Thyroid gland (tissue), 4 donors: ENCODE measurements around the gene WNK2. TPM values are rescaled to one million over a fixed set of nuclear protein-coding genes. Genes with fewer than 3 reads are reported as not detected.

Experiments used
- DNase-seq, 2 donors: peaks; one replicate each; pipeline ENCODE4 v3.0.0-alpha.2; 2019
- H3K27ac ChIP-seq, 3 donors: fragments of 200-600 bp; sonication (generic); 1 replicate in 2 of 3; 2 replicates in 1 of 3; pipeline ENCODE4 v1.5.1; 2016 to 2019; ENCODE audit warnings: mild to moderate bottlenecking in 1 of 3, moderate library complexity in 1 of 3
- H3K27me3 ChIP-seq: fragments of 200-600 bp; sonication (generic); one replicate; pipeline ENCODE4 v1.5.1; 2019
- H3K36me3 ChIP-seq, 2 donors: fragments of 200-600 bp; sonication (generic); one replicate each; pipeline ENCODE4 v1.5.1; 2016 to 2019
- H3K4me1 ChIP-seq, 2 donors: fragments of 200-600 bp; sonication (generic); one replicate each; pipeline ENCODE4 v1.5.1; 2017 to 2019
- H3K4me3 ChIP-seq, 3 donors: fragments of 200-600 bp; sonication (generic); replicated peaks in 1 of 3; 1 replicate in 2 of 3; 2 replicates in 1 of 3; pipeline ENCODE4 v1.5.1; 2016; ENCODE audit warnings: mild to moderate bottlenecking in 1 of 3
- H3K9me3 ChIP-seq: fragments of 200-600 bp; sonication (generic); one replicate; pipeline ENCODE4 v1.5.1; 2017
- POLR2A ChIP-seq, 2 donors: fragments of 450-650 bp; IDR thresholded peaks; one replicate each; pipeline ENCODE4 v1.6.1; 2017; ENCODE audit warnings: antibody characterized with exemption in 2 of 2, mild to moderate bottlenecking in 2 of 2, moderate library complexity in 1 of 2
- WGBS, 2 donors: methylation state at CpG; one replicate each; pipeline ENCODE4 v1.1.5; 2017; 5-methylcytosine and 5-hydroxymethylcytosine counted together
- intact Hi-C: fragments of 100-400 bp; cut with DNase I; formaldehyde crosslinking; loops from one replicate; pipeline ENCODE4 v1.15.1; 2023
- total RNA-seq, 4 donors: library from RNA; depleted of rRNA; stranded (reverse); fragments of >200 nt; gene quantifications; one replicate each; pipeline ENCODE4 v1.2.3, GENCODE V29; 2016
- TF ChIP-seq, protein P1 (sequence below), 6 experiments: fragments of 200-600 bp in 3 of 6; fragments of 450-650 bp in 3 of 6; sonication (generic) in 3 of 6; IDR thresholded peaks; one replicate each; pipeline ENCODE4 v1.5.1; 2016 to 2019; ENCODE audit warnings: antibody characterized with exemption in 6 of 6, mild to moderate bottlenecking in 2 of 6, inconsistent platforms in 1 of 6, moderate library complexity in 1 of 6

Gene WNK2
- total RNA-seq, 4 donors from 2014 or later = 0.94 to 8.5 (median 8.1) TPM

- TF ChIP-seq, protein P1, sequence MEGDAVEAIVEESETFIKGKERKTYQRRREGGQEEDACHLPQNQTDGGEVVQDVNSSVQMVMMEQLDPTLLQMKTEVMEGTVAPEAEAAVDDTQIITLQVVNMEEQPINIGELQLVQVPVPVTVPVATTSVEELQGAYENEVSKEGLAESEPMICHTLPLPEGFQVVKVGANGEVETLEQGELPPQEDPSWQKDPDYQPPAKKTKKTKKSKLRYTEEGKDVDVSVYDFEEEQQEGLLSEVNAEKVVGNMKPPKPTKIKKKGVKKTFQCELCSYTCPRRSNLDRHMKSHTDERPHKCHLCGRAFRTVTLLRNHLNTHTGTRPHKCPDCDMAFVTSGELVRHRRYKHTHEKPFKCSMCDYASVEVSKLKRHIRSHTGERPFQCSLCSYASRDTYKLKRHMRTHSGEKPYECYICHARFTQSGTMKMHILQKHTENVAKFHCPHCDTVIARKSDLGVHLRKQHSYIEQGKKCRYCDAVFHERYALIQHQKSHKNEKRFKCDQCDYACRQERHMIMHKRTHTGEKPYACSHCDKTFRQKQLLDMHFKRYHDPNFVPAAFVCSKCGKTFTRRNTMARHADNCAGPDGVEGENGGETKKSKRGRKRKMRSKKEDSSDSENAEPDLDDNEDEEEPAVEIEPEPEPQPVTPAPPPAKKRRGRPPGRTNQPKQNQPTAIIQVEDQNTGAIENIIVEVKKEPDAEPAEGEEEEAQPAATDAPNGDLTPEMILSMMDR (IDR thresholded peaks at IDR 0.05) = no peak
- no peak for TF ChIP-seq POLR2A (IDR thresholded peaks at IDR 0.05)
- Histone ChIP-seq H3K27me3 (no peaks in the 10 kb centered on the region), H3K27ac (no peak overlapping the region), H3K4me3 (no peak overlapping the region), H3K4me1 (no peaks in the 10 kb centered on the region), H3K9me3 (no peaks in the 10 kb centered on the region), H3K36me3 (no peaks in the 10 kb centered on the region)
- DNase-seq = no peak
- intact Hi-C loops = no loop called here
- 88 to 98% methylated on average over 5 to 6 of the region's 6 CpGs for WGBS, 2 donors
These were observed 34.2 kb downstream of the WNK2 start for GRCh38 chr9:93218161-93218560.

DNA sequence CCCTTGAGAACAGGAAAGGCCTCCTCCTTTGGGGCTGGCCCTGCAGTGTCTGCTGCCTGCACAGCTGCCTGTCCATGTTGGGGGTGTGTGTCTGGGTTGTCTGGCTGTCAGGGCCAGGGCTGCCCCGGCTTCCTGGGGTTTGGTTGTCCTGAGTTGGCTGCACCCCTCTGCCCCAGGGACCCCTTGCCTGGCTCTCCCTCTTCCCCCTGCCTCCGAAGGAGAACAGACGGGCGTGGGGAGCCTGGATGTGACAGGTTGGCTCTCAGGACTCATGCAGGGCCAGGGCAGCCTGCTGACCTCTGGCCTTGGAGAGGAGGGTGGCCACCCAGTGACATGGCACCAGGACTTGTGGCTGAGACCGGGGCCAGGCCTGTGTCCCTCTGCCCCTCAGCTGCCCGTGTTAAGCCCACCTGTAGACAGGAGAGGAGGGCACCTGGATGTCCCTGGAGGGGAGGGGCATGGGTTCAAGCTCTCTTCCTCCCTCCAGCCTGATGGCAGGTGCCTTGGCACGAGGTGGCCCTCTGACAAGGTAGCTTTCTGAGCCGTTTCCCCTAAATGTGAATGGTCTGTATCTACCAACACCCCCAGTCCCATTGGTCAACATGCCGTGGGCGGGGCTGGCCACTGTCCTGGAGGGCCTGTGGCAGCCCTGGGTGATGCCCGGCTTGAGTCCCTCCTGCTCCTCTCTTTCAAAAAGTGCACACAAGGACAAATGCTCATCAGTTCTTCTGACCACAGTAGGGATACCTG is 34.9 kb downstream of the WNK2 start:
- intact Hi-C loops = no loop called here
- Histone ChIP-seq H3K4me1 (peaks cover 0 to 3% of the 10 kb centered on the region in 2 donors), H3K36me3 (no peaks in the 10 kb centered on the region), H3K27ac (no peak overlapping the region), H3K27me3 (no peaks in the 10 kb centered on the region), H3K9me3 (no peaks in the 10 kb centered on the region), H3K4me3 (no peak overlapping the region)
- WGBS, 2 donors = 92 to 97% methylated on average over 2 to 11 of the region's 11 CpGs
- TF ChIP-seq, protein P1 (IDR thresholded peaks at IDR 0.05) = no peak
- no peak for TF ChIP-seq POLR2A (IDR thresholded peaks at IDR 0.05)
- no peak for DNase-seq

DNA sequence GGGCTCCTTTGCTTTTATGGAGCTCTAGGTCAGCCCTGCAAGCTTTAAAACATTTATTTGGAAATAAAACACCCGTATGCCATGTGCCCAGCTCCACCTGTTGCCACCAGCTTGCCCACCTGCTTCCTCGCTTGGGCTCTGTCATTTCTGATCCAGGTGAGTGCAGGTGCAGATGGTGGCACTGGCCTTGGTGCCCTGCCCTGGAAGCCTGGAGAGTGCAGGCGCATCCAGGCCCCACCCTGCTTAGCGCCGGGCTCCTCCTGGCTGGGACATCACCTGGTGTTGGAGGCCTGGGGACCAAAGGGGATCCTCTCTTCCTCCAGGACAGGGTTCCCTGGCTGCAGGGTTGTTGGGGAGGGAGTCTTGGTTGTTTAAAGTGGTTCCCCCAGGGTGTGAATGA is 35.8 kb downstream of the WNK2 start:
- intact Hi-C loops = no loop called here
- H3K4me1 ChIP-seq = peaks cover 0 to 3% of the 10 kb centered on the region in 2 donors
- DNase-seq = no peak
- no peaks in the 10 kb centered on the region for H3K36me3 ChIP-seq
- H3K9me3 ChIP-seq = no peaks in the 10 kb centered on the region
- no peaks in the 10 kb centered on the region for H3K27me3 ChIP-seq
- no peak overlapping the region for H3K27ac ChIP-seq
- no peak overlapping the region for H3K4me3 ChIP-seq
- 93 to 97% methylated on average over 5 of the region's 5 CpGs for WGBS, 2 donors
- TF ChIP-seq, protein P1 (IDR thresholded peaks at IDR 0.05) = no peak
- no peak for TF ChIP-seq POLR2A (IDR thresholded peaks at IDR 0.05)

DNA sequence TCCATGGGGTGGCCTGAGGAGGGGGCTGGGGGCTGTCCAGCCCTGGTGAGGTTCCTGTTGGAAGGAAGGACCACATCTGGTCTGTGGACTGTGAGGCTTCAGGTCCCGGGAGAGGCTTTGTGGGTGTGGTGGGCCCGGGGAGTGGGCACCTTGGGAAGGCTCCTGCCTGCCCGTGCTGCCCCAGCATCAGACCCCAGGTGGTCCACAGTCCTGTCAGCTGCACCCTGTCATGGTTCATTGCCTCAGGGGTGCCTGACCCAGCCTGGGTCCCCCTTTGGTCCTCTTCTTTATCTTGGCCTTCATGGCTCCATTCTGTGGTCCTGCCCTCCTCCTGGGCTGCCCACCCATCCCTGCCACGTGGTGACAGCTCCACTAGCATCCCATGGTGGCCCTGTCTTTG is 36.7 kb downstream of the WNK2 start:
- Histone ChIP-seq H3K9me3 (no peaks in the 10 kb centered on the region), H3K36me3 (no peaks in the 10 kb centered on the region), H3K27ac (no peak overlapping the region), H3K4me1 (peaks cover 0 to 3% of the 10 kb centered on the region in 2 donors), H3K27me3 (no peaks in the 10 kb centered on the region), H3K4me3 (no peak overlapping the region)
- DNase-seq = no peak
- 79 to 88% methylated on average over 2 to 4 of the region's 4 CpGs for WGBS, 2 donors
- intact Hi-C loops = no loop called here
- TF ChIP-seq POLR2A (IDR thresholded peaks at IDR 0.05) = no peak
- TF ChIP-seq, protein P1 (IDR thresholded peaks at IDR 0.05) = no peak

- Histone ChIP-seq H3K4me3 (no peak overlapping the region), H3K27me3 (no peaks in the 10 kb centered on the region), H3K36me3 (no peaks in the 10 kb centered on the region), H3K9me3 (no peaks in the 10 kb centered on the region), H3K4me1 (peaks cover 0 to 3% of the 10 kb centered on the region in 2 donors), H3K27ac (no peak overlapping the region)
- 90 to 100% methylated on average over 4 to 7 of the region's 9 CpGs for WGBS, 2 donors
- intact Hi-C loops = no loop called here
- TF ChIP-seq POLR2A (IDR thresholded peaks at IDR 0.05) = no peak
- TF ChIP-seq, protein P1 (IDR thresholded peaks at IDR 0.05) = no peak
- DNase-seq = no peak
These were observed 37.1 kb downstream of the WNK2 start for GRCh38 chr9:93221044-93221443.
